Heart right ventricle (tissue), 16 donors: ENCODE results near the gene IFNAR2. TPM values are rescaled to one million over a fixed set of nuclear protein-coding genes. Genes with fewer than 3 reads are reported as not detected.
A peak's percentile ranks its signal among the peaks of the same experiment; 100 is the strongest.

ENCODE experiments used
- ATAC-seq, 8 donors: fragments of 200-7000 bp; cut with Tn5 transposase; one replicate each; pipeline ENCODE4 v1.9.1; 2020; ENCODE audit warnings: mild to moderate bottlenecking in 8 of 8, moderate library complexity in 8 of 8, moderate number of reproducible peaks in 1 of 8
- DNase-seq, 2 donors: peaks; one replicate each; pipeline ENCODE4 v3.0.0-alpha.2; 2020
- H3K27ac ChIP-seq, 10 donors: fragments of 200-600 bp; sonication (generic) in 2 of 10; one replicate each; pipeline versions ENCODE4 v1.5.0 to v1.8.0; 2020 to 2022; ENCODE audit warnings: mild to moderate bottlenecking in 3 of 10
- H3K27me3 ChIP-seq, 7 donors: fragments of 200-600 bp; one replicate each; pipeline ENCODE4 v1.8.0; 2021 to 2022; ENCODE audit warnings: mild to moderate bottlenecking in 2 of 7
- H3K36me3 ChIP-seq, 9 donors: fragments of 200-600 bp; sonication (generic) in 1 of 9; one replicate each; pipeline versions ENCODE4 v1.5.0 to v1.8.0; 2020 to 2022; ENCODE audit warnings: mild to moderate bottlenecking in 2 of 9
- H3K4me1 ChIP-seq, 9 donors: fragments of 200-600 bp; sonication (generic) in 1 of 9; one replicate each; pipeline versions ENCODE4 v1.5.0 to v1.8.0; 2020 to 2022; ENCODE audit warnings: mild to moderate bottlenecking in 4 of 9
- H3K4me3 ChIP-seq, 10 donors: fragments of 200-600 bp; sonication (generic) in 2 of 10; one replicate each; pipeline versions ENCODE4 v1.5.0 to v1.8.0; 2020 to 2022; ENCODE audit warnings: mild to moderate bottlenecking in 7 of 10, moderate library complexity in 2 of 10
- H3K9me3 ChIP-seq, 11 donors: fragments of 200-600 bp in 10 of 11; sonication (generic) in 2 of 11; one replicate each; pipeline versions ENCODE4 v1.5.0 to v1.8.0; 2013 to 2022; ENCODE audit warnings: mild to moderate bottlenecking in 2 of 11, control low read depth in 1 of 11, moderate library complexity in 1 of 11
- WGBS, 2 donors: extraction: QIAGEN DNeasy Blood & Tissue Kit; methylation state at CpG; one replicate each; pipeline ENCODE4 v1.1.7; 2013; ENCODE audit warnings: inconsistent platforms in 1 of 2; 5-methylcytosine and 5-hydroxymethylcytosine counted together
- intact Hi-C, 10 donors: fragments of 100-400 bp; cut with DNase I; formaldehyde crosslinking; loops; one replicate each; pipeline versions ENCODE4 v1.11.1 to v1.14.2; 2022
- polyA plus RNA-seq, 2 donors: library from polyadenylated mRNA; stranded (reverse); fragments of 200-250 nt; gene quantifications; one replicate each; pipeline ENCODE4 v1.2.3, GENCODE V29; 2013
- total RNA-seq, 10 donors: library from RNA; stranded (reverse); fragmentation: NEBNext Ultra II Directional in 3 of 10; extraction: Animal tissue kit (Norgen Biotek cat#: 25700) in 3 of 10; gene quantifications; one replicate each; pipeline versions ENCODE4 v1.2.1 to v1.2.4, GENCODE V29; 2021 to 2023
- TF ChIP-seq, protein P1 (sequence below), 9 donors: fragments of 200-600 bp; sonication (generic) in 2 of 9; IDR thresholded peaks; one replicate each; pipeline versions ENCODE4 v1.5.0 to v1.8.0; 2021 to 2022; ENCODE audit warnings: antibody characterized with exemption in 9 of 9, mild to moderate bottlenecking in 5 of 9, moderate library complexity in 1 of 9
- donor health status: Arrhythmogenic right ventricular cardiomyopathy.
- donor health status: ischemic (EF 13 %, LVEDD 7.1; RV severe dilation, severe dysfunction).
- donor health status: healthy with polysubstance abuse.
- donor health status: DM: no; HTN: yes; CAD: no.
- donor health status: DM: no; HTN: no; CAD: no.
- donor health status: ischemic (EF 25% LVEDD 6.9; RV normal size, moderate dysfunction).
- donor health status: ischemic (EF 25% LVEDD 5.7; RV mildly dilated, moderate dysfunction).
- donor health status: healthy.
- donor health status: DM: yes; HTN: yes; CAD: no.
- donor health status: Ischemic cardiomyopathy.
- donor health status: ischemic (EF 35%, LVEDD 5.7; RV mildly dilated, moderate dysfunction).
- donor health status: nonischemic (EF 11% LVEDD 7.7; RV severe dilation, severe dysfunction).
- donor health status: DM: yes; HTN: yes; CAD: no.
- donor health status: PGD.
- donor health status: ischemic (EF 29% LVEDD 5.4; RV normal size, mild dysfunction).
- donor health status: nonischemic (EF 23%, LVEDD 6.1; RV moderate dilation, normal function).

The IFNAR2 gene
- total and polyA plus RNA-seq, 12 donors: 6.7 to 22.9 (median 10.5) TPM

DNA sequence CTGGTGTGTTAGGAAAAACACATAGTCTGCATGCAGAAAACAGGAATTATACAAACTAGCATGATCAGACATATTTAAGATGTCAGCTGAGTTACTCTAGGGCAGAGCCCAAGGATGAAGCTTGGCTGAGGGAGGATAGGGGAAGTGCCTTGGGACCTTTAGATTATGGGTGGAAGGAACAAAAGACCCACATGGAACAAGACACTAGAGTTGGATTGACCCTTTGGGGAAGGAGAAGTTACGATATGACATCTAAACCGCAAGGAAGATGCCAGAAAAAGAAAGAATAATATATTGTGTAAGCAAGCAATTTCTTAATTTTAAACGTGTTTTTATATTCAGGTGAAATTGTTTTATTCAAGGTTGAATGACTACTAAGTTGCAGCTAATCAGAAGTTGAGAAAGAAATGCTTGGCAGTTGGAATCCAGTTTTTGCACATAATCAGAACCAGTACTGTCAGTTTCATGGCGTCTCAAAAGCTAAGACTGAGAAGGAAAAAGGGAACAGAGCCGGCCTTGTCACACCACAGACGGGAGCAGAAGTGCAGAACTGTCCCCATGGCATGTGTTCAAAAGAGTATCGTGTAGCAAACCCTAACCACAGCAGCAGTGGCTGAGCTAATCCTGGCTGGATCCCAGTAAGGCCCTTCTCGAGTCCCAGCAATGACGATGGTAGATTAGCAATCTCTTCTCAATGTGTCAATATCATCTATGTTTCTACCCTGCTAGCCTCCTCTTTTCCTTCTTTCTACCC lies 31.2 kb upstream of the IFNAR2 start:
- Histone ChIP-seq H3K4me1 (peaks cover 6 to 49% (median 38%) of the 10 kb centered on the region in 9 donors), H3K27ac (peak overlapping the region; percentile 53 to 84 (median 76)), H3K9me3 (no peaks in the 10 kb centered on the region), H3K4me3 (no peak overlapping the region), H3K36me3 (no peaks in the 10 kb centered on the region), H3K27me3 (no peaks in the 10 kb centered on the region)
- intact Hi-C loops: loop anchor here in 9 of 10 donors (1.0 to 10.0 kb wide), 14 partner anchors 163 to 409 kb away; no protein-coding TSS in a partner anchor
- TF ChIP-seq, protein P1, sequence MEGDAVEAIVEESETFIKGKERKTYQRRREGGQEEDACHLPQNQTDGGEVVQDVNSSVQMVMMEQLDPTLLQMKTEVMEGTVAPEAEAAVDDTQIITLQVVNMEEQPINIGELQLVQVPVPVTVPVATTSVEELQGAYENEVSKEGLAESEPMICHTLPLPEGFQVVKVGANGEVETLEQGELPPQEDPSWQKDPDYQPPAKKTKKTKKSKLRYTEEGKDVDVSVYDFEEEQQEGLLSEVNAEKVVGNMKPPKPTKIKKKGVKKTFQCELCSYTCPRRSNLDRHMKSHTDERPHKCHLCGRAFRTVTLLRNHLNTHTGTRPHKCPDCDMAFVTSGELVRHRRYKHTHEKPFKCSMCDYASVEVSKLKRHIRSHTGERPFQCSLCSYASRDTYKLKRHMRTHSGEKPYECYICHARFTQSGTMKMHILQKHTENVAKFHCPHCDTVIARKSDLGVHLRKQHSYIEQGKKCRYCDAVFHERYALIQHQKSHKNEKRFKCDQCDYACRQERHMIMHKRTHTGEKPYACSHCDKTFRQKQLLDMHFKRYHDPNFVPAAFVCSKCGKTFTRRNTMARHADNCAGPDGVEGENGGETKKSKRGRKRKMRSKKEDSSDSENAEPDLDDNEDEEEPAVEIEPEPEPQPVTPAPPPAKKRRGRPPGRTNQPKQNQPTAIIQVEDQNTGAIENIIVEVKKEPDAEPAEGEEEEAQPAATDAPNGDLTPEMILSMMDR (IDR thresholded peaks at IDR 0.05): no peak
- ATAC-seq: peak; percentile 62 to 82 (median 80)
- WGBS, 2 donors: 32 to 42% methylated on average over 9 of the region's 9 CpGs
- DNase-seq: peak; percentile 38 to 80

- DNase-seq: no peak
- no peaks in the 10 kb centered on the region for H3K36me3 ChIP-seq
- H3K27me3 ChIP-seq: no peaks in the 10 kb centered on the region
- peak overlapping the region; percentile 53 to 84 (median 76) for H3K27ac ChIP-seq
- no peaks in the 10 kb centered on the region for H3K9me3 ChIP-seq
- peak in 2 of 8 donors; percentile 0 to 1 for ATAC-seq
- 54 to 61% methylated on average over 6 of the region's 6 CpGs for WGBS, 2 donors
- no peak overlapping the region for H3K4me3 ChIP-seq
- intact Hi-C loops: loop anchor here in 9 of 10 donors (1.0 to 10.0 kb wide), 14 partner anchors 162 to 408 kb away; no protein-coding TSS in a partner anchor
- H3K4me1 ChIP-seq: peaks cover 6 to 54% (median 38%) of the 10 kb centered on the region in 9 donors
- TF ChIP-seq, protein P1 (IDR thresholded peaks at IDR 0.05): no peak
These were observed 30.7 kb upstream of the IFNAR2 start for GRCh38 chr21:33199100-33199464.

GRCh38 chr21:33199516-33200217 lies 30.1 kb upstream of the IFNAR2 start:
- Histone ChIP-seq H3K27ac (peak overlapping the region in 9 of 10 donors; percentile 53 to 84 (median 79)), H3K36me3 (no peaks in the 10 kb centered on the region), H3K27me3 (no peaks in the 10 kb centered on the region), H3K4me3 (no peak overlapping the region), H3K4me1 (peaks cover 6 to 60% (median 38%) of the 10 kb centered on the region in 9 donors), H3K9me3 (no peaks in the 10 kb centered on the region)
- intact Hi-C loops: loop anchor here (1.0 to 10.0 kb wide), 17 partner anchors 162 to 408 kb away; no protein-coding TSS in a partner anchor
- DNase-seq (peak in 1 of 2 donors; percentile 90), ATAC-seq (peak; percentile 64 to 89 (median 82))
- TF ChIP-seq, protein P1 (IDR thresholded peaks at IDR 0.05): peak; percentile 80 to 91 (median 84)
- 18 to 23% methylated on average over 8 of the region's 8 CpGs for WGBS, 2 donors

- Histone ChIP-seq H3K4me1 (peaks cover 3 to 77% (median 26%) of the 10 kb centered on the region in 9 donors), H3K27me3 (no peaks in the 10 kb centered on the region), H3K4me3 (no peak overlapping the region), H3K36me3 (no peaks in the 10 kb centered on the region), H3K27ac (no peak overlapping the region), H3K9me3 (no peaks in the 10 kb centered on the region)
- DNase-seq (no peak), ATAC-seq (no peak)
- TF ChIP-seq, protein P1 (IDR thresholded peaks at IDR 0.05): no peak
- 82 to 85% methylated on average over 4 of the region's 4 CpGs for WGBS, 2 donors
- intact Hi-C loops: loop anchor here in 8 of 10 donors (2.0 to 5.0 kb wide), 6 partner anchors 170 to 245 kb away; no protein-coding TSS in a partner anchor
These were observed 27.8 kb upstream of the IFNAR2 start for GRCh38 chr21:33201956-33202355.
